ENCODE data around the gene DCAF4. TPM values are rescaled to one million over a fixed set of nuclear protein-coding genes. Genes with fewer than 3 reads are reported as not detected.
A peak's percentile ranks its signal among the peaks of the same experiment; 100 is the strongest.

DCAF4 gene
- 14.7 TPM for total RNA-seq

DNA sequence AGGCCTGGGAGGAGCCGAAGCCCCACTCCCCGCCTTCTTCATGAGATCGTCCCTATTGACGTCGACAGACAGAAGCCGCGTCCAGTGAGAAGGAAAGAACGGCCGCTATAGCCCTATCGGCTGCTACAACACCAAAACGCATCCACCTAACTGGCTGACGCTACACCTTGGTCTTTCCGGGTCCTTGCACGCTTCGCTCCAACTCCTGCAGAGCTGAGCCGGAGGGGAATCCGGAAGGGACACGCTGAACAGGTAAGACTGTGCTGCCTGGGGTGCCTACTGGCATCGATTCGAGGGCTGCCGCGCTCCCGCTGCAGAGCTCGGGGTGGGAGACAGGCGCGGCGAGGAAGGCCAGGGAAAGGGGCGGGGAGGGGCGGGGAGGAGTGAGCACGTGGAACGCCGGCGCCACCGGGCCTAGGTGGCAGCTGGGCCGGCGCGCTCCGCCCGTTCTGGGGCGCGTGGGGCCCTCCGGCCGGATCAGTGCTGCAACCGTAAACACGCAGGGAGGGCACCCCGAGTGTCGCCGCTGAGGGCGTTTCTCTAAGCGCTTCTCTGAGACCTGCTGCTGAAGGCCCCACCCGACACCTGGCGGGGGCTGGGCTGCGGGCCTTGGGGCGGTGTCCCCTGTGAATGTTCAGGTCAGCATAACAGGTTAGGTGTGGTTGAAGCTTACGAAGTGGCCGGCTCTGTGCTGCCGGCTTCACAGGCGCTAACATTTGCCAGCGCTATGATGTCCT lies at the start of gene DCAF4:
Gene DCAF4 (plus strand): TSS at position 173 of the 737 bp plus-strand sequence. CDS start 11,515 bp downstream, outside the sequence.
- peak; percentile 98 for DNase-seq (ENCODE audit: low spot score)

DNA sequence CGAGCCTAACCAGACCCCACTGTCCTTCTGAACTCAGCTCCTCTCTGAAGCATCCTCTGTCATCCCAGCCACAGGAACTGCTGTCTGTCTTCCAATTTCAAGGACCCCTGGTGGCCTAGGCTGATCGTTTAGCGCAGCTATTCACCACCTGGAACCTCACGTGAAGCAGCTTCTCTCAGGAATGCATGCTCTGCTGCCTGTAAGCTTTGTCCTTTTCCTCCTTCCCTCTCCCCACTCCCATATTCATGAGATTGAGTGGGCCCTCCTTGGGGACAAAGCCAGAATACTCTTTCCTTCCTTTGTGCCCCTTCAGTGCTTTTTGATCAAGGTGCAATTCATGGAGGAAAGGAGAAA lies 49.6 kb upstream of the DCAF4 start:
- DNase-seq (ENCODE audit: low spot score), result no peak

DNA sequence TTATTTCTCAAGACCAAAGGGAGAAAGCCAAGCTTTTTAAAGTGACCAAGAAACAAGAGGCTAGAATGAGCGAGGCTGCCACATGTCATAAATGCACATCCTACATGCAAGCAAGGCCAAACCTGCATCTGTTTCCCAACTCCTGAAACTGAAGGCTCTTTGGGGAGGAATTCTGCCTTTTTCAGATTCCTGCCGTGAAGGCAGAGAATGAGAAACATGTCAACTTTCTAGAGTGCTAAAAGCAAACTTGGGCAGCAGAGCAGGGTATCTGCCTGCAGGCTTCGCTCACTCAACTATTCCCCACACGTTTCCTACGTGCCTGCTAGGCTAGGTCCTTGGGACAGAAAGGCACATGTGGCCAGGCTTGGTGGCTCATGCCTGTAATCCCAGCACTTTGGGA lies 47.5 kb upstream of the DCAF4 start:
- DNase-seq (ENCODE audit: low spot score), result no peak

DNA sequence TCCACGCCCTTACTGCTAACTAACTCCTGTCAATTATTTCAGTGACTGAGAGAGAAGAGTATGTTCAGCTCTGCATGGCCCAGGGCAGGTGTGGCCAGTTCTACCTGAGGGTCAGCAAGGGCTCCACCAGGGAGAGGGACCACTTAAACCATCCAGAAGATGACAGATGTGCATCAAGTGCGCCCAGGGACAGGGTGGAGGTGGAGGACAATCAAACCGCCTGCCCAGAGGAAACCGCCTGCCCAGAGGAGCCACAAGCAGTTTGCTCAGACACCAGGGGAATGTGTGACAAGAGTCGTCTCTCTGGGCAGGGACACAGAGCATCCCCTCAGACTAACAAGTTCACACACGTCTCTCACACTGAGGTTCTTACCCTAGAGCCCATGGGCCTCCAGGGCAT lies 46.8 kb upstream of the DCAF4 start:
- DNase-seq (ENCODE audit: low spot score), result no peak

DNA sequence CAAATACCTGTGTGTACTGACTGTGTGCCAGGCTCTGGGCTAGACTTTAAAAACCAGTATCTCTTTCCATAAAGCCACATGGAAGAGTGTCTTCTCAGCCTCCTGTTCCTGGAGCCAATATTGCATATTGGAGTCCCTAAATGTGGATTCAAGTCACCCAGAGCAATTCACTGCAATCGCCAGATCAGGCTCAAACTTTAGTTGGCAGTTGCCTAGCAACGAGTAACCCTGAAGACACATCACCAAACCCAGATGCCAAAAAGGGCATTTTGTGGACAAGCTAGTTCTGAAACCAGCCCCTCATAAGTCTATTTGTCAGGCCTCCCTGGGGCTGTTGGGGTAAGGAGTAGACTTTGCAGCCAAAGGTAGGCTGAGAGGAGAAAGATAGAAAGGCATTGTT lies 46.1 kb upstream of the DCAF4 start:
- no peak for DNase-seq (ENCODE audit: low spot score)

DNA sequence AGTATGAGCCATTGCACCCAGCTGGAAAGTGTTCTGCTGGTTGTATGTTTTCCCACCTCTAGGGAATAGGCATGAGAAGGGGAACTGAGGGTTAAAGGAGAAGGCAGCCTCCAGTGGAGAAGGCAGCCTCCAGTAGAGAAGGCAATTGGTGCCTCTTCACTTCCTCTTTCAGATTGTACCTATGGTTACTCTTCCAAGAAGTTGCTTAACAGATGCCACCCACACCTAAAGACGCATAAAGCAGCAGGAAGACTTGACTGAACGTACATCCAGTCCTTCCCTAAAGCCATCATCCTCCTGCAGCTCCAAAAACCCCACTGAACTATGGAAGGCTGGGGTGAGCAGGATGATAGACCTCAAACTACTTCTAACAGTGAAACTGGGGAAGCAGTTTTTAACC lies 45.4 kb upstream of the DCAF4 start:
- DNase-seq (ENCODE audit: low spot score), result no peak

DNA sequence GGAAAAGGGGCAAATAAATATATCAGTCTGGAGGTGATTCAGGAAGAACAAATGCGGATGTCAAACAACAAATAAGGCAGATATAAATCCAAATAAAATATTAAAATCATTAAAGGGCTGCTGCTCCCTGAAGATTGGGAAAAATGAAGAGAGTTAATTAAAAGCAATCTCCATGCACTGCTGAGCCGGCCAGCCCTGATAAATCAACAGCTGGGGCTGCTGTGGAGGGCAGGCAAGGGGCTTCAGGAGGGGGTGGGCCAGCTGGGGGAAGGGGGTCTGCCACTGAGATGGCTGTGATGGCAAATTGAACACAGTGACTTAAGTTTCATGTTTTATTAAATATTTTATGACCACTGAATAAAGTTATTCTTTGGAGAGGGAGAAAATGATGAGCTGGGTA lies 44.7 kb upstream of the DCAF4 start:
- DNase-seq (ENCODE audit: low spot score), result no peak

DNA sequence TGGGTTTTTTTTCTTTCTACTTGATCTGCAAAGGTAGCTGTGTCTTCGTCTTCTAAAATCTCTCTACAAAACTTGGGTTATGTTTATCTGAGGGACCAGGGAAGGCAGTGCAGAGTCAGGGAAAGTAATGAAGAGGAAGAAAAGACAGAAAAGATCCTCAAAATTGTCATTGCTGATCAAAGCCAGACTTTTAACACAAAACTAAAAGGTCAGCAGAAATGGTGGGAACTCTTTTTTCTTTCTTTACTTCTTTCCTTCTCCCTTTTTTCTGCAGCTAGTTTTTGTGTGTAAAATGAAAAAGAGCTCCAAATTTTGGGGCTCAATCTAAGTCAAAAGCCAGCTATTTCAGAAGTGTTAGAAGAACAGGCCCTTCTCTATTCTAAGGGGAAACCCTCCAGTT lies 44.2 kb upstream of the DCAF4 start:
- no peak for DNase-seq (ENCODE audit: low spot score)

GRCh38 chr14:72882463-72882862 lies 43.8 kb upstream of the DCAF4 start:
- no peak for DNase-seq (ENCODE audit: low spot score)

DNA sequence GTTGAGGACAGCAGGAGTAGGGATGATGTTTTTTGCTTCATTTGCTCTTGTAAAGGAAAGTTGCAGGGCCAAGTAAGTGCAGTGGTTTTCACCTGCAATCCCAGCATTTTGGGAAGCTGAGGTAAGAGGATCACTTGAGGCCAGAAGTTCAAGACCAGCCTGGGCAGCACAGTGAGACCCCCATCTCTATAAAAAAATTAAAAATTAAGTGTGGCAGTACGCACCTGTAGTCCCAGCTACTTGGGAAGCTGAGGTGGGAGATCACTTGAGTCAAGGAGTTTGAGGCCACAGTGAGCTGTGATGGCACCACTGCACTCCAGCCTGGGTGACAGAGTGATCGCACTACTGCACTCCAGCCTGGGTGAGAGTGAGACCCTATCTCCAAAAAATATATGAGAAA lies 43.2 kb upstream of the DCAF4 start:
- no peak for DNase-seq (ENCODE audit: low spot score)

DNA sequence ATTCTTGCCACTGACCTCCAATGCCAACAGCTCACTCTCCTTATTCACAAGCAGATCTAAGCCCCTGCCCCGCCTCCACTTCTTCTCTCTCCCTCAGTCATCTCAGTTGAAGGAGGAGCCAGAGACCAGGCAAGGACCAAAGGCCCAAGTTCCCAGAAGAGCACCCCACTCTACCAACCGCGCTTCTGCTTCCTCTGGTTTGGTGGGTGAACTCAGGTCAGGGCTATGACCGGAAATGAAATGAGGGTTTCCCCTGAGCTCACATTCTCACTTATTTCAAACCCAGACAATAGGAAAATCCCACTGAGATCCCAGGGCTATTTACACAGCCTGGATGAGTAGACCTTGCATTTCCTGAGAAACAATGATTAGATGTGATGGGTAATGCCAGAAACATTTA lies 42.3 kb upstream of the DCAF4 start:
- no peak for DNase-seq (ENCODE audit: low spot score)

- DNase-seq (ENCODE audit: low spot score), result no peak
Measured at GRCh38 chr14:72884386-72884785, 41.9 kb upstream of the DCAF4 start.

GRCh38 chr14:72887514-72887913 lies 38.8 kb upstream of the DCAF4 start:
- no peak for DNase-seq (ENCODE audit: low spot score)

- no peak for DNase-seq (ENCODE audit: low spot score)
Measured at GRCh38 chr14:72888192-72888591, 38.1 kb upstream of the DCAF4 start.

DNA sequence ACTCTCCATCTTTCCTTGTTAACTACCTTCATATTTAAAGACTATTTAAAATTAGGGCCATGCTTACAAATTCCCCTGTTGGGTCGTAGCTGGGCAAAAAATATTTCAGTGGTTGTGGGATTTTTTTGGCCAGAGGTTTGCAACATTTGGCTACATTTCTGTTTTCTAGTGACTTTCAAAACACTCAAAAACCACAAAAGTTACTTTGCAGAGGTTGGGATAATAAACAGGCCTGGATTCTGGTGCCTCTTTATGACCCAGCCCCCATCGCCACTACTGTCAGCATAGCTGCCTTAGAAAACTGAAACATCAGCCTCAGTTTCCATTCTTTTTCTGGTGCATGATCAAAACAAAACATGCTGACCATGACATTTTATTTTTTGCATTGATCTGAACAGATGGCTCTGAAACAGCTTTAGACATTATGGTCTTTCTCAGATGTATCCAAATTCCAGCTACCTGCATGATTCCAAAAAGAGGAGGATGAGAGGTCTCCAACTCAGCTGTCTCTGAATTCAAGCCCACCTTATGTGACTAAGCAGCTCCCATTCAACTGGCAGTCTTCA lies 37.5 kb upstream of the DCAF4 start:
- no peak for DNase-seq (ENCODE audit: low spot score)

GRCh38 chr14:72889366-72889765 lies 36.9 kb upstream of the DCAF4 start:
- DNase-seq (ENCODE audit: low spot score), result no peak

GRCh38 chr14:72891666-72892102 lies 34.6 kb upstream of the DCAF4 start:
- DNase-seq (ENCODE audit: low spot score), result no peak

DNA sequence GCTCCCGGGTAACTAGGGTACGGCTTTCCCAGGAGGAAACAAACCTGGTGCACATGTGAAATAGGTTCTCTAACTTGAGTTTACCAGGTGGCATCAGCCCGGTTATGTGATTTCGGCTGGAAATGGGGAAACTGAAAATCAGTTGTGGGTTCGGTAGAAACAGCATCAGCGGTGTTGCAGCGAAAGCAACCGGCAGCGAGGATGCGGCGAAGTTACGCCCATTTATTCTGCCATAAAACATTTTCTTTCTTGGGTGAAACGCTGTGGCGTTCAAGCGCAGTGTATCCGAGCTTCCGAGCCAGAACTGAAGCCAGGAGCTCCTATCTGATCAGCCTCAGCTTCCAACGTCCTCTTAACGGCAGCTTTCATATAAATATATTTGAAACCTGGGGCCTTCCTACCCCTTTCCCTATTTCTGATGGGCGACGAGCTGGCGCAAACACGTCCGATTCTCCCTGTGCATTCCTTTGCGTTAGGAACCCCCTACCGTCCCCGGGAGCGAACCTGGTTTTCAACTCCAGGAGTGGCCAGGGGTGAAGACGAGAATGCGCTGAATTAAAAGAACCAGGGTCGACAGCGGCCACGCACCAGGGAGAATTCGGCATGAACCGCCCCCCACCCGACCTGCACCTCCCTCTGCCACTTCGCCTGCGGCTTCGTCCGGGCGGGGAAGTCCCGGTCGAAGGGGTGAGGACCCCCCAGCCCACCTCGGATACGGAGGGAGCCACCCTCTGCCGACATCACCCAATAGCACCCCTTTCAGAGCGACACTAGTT lies 34.0 kb upstream of the DCAF4 start:
- no peak for DNase-seq (ENCODE audit: low spot score)

DNA sequence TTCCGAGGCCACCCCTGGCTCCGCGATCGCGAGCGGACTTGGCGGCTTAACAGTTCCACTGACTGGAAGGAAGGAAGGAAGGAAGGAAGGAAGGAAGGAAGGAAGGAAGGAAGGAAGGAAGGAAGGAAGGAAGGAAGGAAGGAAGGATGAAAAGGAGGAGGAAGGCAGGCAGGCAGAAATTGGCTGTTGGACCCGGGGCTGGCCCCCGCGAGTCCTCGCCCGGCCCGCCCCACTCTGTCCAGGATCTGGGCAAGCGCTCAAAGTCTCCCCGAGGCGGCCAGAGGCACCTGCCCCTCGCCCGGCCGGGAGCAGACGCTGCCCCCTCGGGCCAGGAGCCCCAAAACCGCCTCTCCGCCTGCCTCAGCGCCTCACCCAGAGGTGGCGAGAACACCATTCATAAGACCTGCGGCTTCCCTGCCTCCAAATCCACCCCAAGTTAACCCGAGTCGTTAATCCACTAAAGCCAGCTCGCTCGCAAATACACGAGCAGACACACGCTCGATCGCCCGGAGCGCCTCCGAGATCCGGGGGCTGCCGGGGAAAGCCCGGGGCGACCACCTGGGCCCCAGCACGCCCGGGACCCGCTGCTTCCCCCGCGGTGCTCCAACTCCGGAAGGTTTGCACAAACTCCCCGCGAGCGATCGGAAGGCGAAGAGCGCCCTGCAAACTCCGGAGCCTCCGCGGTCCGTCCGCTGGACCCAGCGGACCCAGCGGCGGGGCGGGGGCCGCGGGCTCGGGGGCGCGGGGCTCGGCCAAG lies 33.2 kb upstream of the DCAF4 start:
- no peak for DNase-seq (ENCODE audit: low spot score)

- peak; percentile 95 for DNase-seq (ENCODE audit: low spot score)
Measured at GRCh38 chr14:72893636-72894322, 32.5 kb upstream of the DCAF4 start, which contains the start of gene DPF3. DPF3 (minus strand) TSS chr14:72894101; CDS start chr14:72894088, 13 bp downstream.

- no peak for DNase-seq (ENCODE audit: low spot score)
Measured at GRCh38 chr14:72894323-72894622, 32.0 kb upstream of the DCAF4 start.
